PC-3 (cell line): ENCODE measurements around the gene PINLYP. TPM values are rescaled to one million over a fixed set of nuclear protein-coding genes. Genes with fewer than 3 reads are reported as not detected.

Source experiments
- ATAC-seq: fragments of 200-7000 bp; cut with Tn5 transposase; 2 replicates; pipeline ENCODE4 v1.9.1; 2020; ENCODE audit warnings: mild to moderate bottlenecking, moderate library complexity
- BruUV-seq: library from RNA; stranded (reverse); fragments of 400-500 nt; replicated peaks from 2 replicates; lab custom pipeline; 2021; lab: Mats Ljungman, UMichigan
- CTCF ChIA-PET: fragments of 300-600 bp; sonication (Branson Sonifier 250); formaldehyde crosslinking; loops from one replicate; lab custom pipeline; 2022; ENCODE audit warnings: antibody characterized with exemption; lab: Charles Lee
- POLR2A ChIA-PET: fragments of 300-600 bp; sonication (Branson Sonifier 250); formaldehyde crosslinking; loops from one replicate; lab custom pipeline; 2022; ENCODE audit warnings: antibody characterized with exemption; ENCODE audit not compliant: unreplicated experiment; lab: Charles Lee
- DNase-seq: peaks from one replicate; pipeline ENCODE4 v3.0.0-alpha.2; 2015
- H2AFZ ChIP-seq: fragments of 300-600 bp; sonication (generic); 2 replicates; pipeline ENCODE4 v1.6.0; 2016; ENCODE audit warnings: antibody characterized with exemption, low read length
- H3F3A ChIP-seq: fragments of 300-600 bp; sonication (generic); one replicate; pipeline ENCODE4 v1.6.0; 2017; ENCODE audit warnings: antibody characterized with exemption, low read length, control low read depth, mild to moderate bottlenecking; ENCODE audit not compliant: unreplicated experiment
- H3K27ac ChIP-seq: fragments of 300-600 bp; sonication (generic); 2 replicates; pipeline ENCODE4 v1.5.1; 2016; ENCODE audit warnings: mild to moderate bottlenecking, low read length
- H3K27me3 ChIP-seq: fragments of 300-600 bp; sonication (generic); 2 replicates; pipeline ENCODE4 v1.6.1; 2016; ENCODE audit warnings: low read length, mixed read lengths
- H3K36me3 ChIP-seq: fragments of 300-600 bp; sonication (generic); 2 replicates; pipeline ENCODE4 v1.6.1; 2016; ENCODE audit warnings: low read depth, mixed run types, low read length, mixed read lengths
- H3K4me1 ChIP-seq: fragments of 300-600 bp; sonication (generic); 2 replicates; pipeline ENCODE4 v1.5.1; 2016; ENCODE audit warnings: low read length; ENCODE audit not compliant: insufficient read depth
- H3K4me2 ChIP-seq: fragments of 300-600 bp; sonication (generic); 2 replicates; pipeline ENCODE4 v1.6.0; 2016; ENCODE audit warnings: low read length
- H3K4me3 ChIP-seq: fragments of 300-600 bp; sonication (generic); 2 replicates; pipeline ENCODE4 v1.5.1; 2016; ENCODE audit warnings: mild to moderate bottlenecking, low read length, mixed read lengths
- H3K79me2 ChIP-seq: fragments of 300-600 bp; sonication (generic); 2 replicates; pipeline ENCODE4 v1.6.1; 2017; ENCODE audit warnings: low read length, mixed read lengths
- H3K9ac ChIP-seq: fragments of 300-600 bp; sonication (generic); 2 replicates; pipeline ENCODE4 v1.6.0; 2016; ENCODE audit warnings: mild to moderate bottlenecking, low read length
- H3K9me2 ChIP-seq: fragments of 300-600 bp; sonication (generic); replicated peaks from 2 replicates; pipeline ENCODE4 v1.6.1; 2016; ENCODE audit warnings: mixed run types, low read length, mixed read lengths
- H3K9me3 ChIP-seq: fragments of 300-600 bp; sonication (generic); 2 replicates; pipeline ENCODE4 v1.6.1; 2016; ENCODE audit warnings: low read length, mixed read lengths
- H4K20me1 ChIP-seq: fragments of 300-600 bp; sonication (generic); 2 replicates; pipeline ENCODE4 v1.6.1; 2016; ENCODE audit warnings: low read length, mixed read lengths
- EZH2 ChIP-seq: fragments of 300-600 bp; sonication (generic); IDR thresholded peaks from one replicate; pipeline ENCODE4 v1.6.1; 2017; ENCODE audit warnings: antibody characterized with exemption, mild to moderate bottlenecking, low read length; ENCODE audit not compliant: unreplicated experiment
- EZH2phosphoT487 ChIP-seq: fragments of 300-600 bp; sonication (generic); IDR thresholded peaks from 2 replicates; pipeline ENCODE4 v1.6.1; 2018; ENCODE audit warnings: mild to moderate bottlenecking, antibody characterized with exemption, low read length, borderline replicate concordance
- intact Hi-C: fragments of 100-400 bp; cut with micrococcal nuclease; formaldehyde crosslinking; loops from 2 replicates; pipeline ENCODE4 v1.9.0; 2023
- total RNA-seq: library from RNA; depleted of rRNA; stranded (reverse); fragments of >200 nt; gene quantifications from 2 replicates; pipeline ENCODE4 v1.2.3, GENCODE V29; 2014
- TF ChIP-seq, protein P1 (sequence below): fragments of 300-600 bp; sonication (generic); conservative IDR thresholded peaks from 2 replicates; pipeline ENCODE4 v1.5.1; 2017; ENCODE audit warnings: antibody characterized with exemption, low read depth, mild to moderate bottlenecking, low read length

Gene PINLYP
- total RNA-seq, 1 experiment from 2014 or later, result 0.18 TPM

GRCh38 chr19:43548706-43549105 is 26.9 kb upstream of the PINLYP start:
- no peak for ATAC-seq
- no TSS peak for BruUV-seq

GRCh38 chr19:43551399-43552197 is 24.0 kb upstream of the PINLYP start:
- POLR2A ChIA-PET, result no interaction called here
- Histone ChIP-seq H3K36me3 (no peaks in the 10 kb centered on the region), H3K79me2 (no peaks in the 10 kb centered on the region), H3F3A (no peaks in the 10 kb centered on the region), H3K27ac (no peak overlapping the region), H4K20me1 (no peaks in the 10 kb centered on the region), H3K4me3 (no peak overlapping the region), H3K4me2 (no peak overlapping the region), H3K4me1 (no peaks in the 10 kb centered on the region), H3K27me3 (no peaks in the 10 kb centered on the region), H3K9me3 (no peaks in the 10 kb centered on the region), H3K9ac (no peak overlapping the region), H3K9me2 (no peaks in the 10 kb centered on the region), H2AFZ (no peak overlapping the region)
- intact Hi-C loops, result no loop called here
- no peak for DNase-seq
- no TSS peak for BruUV-seq
- CTCF ChIA-PET, result no interaction called here
- no peak for ATAC-seq
- no peak for TF ChIP-seq EZH2phosphoT487
- no peak for TF ChIP-seq EZH2
- TF ChIP-seq, protein P1, sequence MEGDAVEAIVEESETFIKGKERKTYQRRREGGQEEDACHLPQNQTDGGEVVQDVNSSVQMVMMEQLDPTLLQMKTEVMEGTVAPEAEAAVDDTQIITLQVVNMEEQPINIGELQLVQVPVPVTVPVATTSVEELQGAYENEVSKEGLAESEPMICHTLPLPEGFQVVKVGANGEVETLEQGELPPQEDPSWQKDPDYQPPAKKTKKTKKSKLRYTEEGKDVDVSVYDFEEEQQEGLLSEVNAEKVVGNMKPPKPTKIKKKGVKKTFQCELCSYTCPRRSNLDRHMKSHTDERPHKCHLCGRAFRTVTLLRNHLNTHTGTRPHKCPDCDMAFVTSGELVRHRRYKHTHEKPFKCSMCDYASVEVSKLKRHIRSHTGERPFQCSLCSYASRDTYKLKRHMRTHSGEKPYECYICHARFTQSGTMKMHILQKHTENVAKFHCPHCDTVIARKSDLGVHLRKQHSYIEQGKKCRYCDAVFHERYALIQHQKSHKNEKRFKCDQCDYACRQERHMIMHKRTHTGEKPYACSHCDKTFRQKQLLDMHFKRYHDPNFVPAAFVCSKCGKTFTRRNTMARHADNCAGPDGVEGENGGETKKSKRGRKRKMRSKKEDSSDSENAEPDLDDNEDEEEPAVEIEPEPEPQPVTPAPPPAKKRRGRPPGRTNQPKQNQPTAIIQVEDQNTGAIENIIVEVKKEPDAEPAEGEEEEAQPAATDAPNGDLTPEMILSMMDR, result no peak

More at GRCh38 chr19:43548706-43549105, 26.9 kb upstream of the PINLYP start:
- TF ChIP-seq EZH2 (no peak), EZH2phosphoT487 (no peak)
- TF ChIP-seq, protein P1, result no peak
- H3K4me1 ChIP-seq, result no peaks in the 10 kb centered on the region
- DNase-seq, result no peak
- H3K4me2 ChIP-seq, result no peak overlapping the region
- H4K20me1 ChIP-seq, result no peaks in the 10 kb centered on the region
- CTCF ChIA-PET, result no interaction called here
- no peaks in the 10 kb centered on the region for H3K79me2 ChIP-seq
- no peaks in the 10 kb centered on the region for H3F3A ChIP-seq
- H2AFZ ChIP-seq, result no peak overlapping the region
- POLR2A ChIA-PET, result no interaction called here
- no peaks in the 10 kb centered on the region for H3K36me3 ChIP-seq
- H3K27ac ChIP-seq, result no peak overlapping the region
- H3K4me3 ChIP-seq, result no peak overlapping the region
- H3K9me2 ChIP-seq, result no peaks in the 10 kb centered on the region
- intact Hi-C loops, result no loop called here
- no peak overlapping the region for H3K9ac ChIP-seq
- no peaks in the 10 kb centered on the region for H3K27me3 ChIP-seq
- H3K9me3 ChIP-seq, result no peaks in the 10 kb centered on the region

GRCh38 chr19:43552198-43552450 is 23.5 kb upstream of the PINLYP start:
- no TSS peak for BruUV-seq
- ATAC-seq (no peak), DNase-seq (no peak)
- Histone ChIP-seq H4K20me1 (no peaks in the 10 kb centered on the region), H3K4me3 (no peak overlapping the region), H3K4me2 (no peak overlapping the region), H3K36me3 (no peaks in the 10 kb centered on the region), H2AFZ (no peak overlapping the region), H3K9me2 (no peaks in the 10 kb centered on the region), H3K9me3 (no peaks in the 10 kb centered on the region), H3K27me3 (no peaks in the 10 kb centered on the region), H3K4me1 (no peaks in the 10 kb centered on the region), H3F3A (no peaks in the 10 kb centered on the region), H3K27ac (no peak overlapping the region), H3K79me2 (no peaks in the 10 kb centered on the region), H3K9ac (no peak overlapping the region)
- CTCF ChIA-PET, result no interaction called here
- POLR2A ChIA-PET, result no interaction called here
- TF ChIP-seq EZH2 (no peak), EZH2phosphoT487 (no peak)
- TF ChIP-seq, protein P1, result no peak
- intact Hi-C loops, result no loop called here
